PFSK-1 (cell line): ENCODE results near the gene EFCC1.

ENCODE experiments used
- POLR2AphosphoS5 ChIP-seq: IDR thresholded peaks from 2 replicates; pipeline ENCODE4 v1.6.1; 2012; ENCODE audit warnings: low read depth, mild to moderate bottlenecking, control low read depth, low read length, moderate library complexity
- REST ChIP-seq, 2 experiments: IDR thresholded peaks; 2 replicates each; pipeline versions ENCODE4 v1.6.1 to v1.8.0; 2011 to 2012; ENCODE audit warnings: low read depth in 2 of 2, low read length in 2 of 2, control low read depth in 1 of 2, inconsistent platforms in 1 of 2, mild to moderate bottlenecking in 1 of 2, moderate library complexity in 1 of 2; ENCODE audit not compliant: insufficient read depth in 1 of 2
- SIN3A ChIP-seq: IDR thresholded peaks from 2 replicates; pipeline ENCODE4 v1.6.1; 2012; ENCODE audit warnings: mild to moderate bottlenecking, low read length, moderate library complexity, borderline replicate concordance; ENCODE audit not compliant: insufficient read depth
- TAF1 ChIP-seq: IDR thresholded peaks from 2 replicates; pipeline ENCODE4 v1.6.1; 2012; ENCODE audit warnings: low read length, control low read depth, borderline replicate concordance; ENCODE audit not compliant: insufficient read depth

- no peak for TF ChIP-seq POLR2AphosphoS5
- no peak for TF ChIP-seq SIN3A
- no peak for TF ChIP-seq TAF1
- no peak for TF ChIP-seq REST (IDR thresholded peaks at IDR 0.05; ENCODE audit: insufficient read depth in 1 of 2, low read depth in 2 of 2, low read length in 2 of 2)
Measured at GRCh38 chr3:129050556-129051295, 49.6 kb downstream of the EFCC1 start.
